LNCAP (cell line): ENCODE measurements around the gene SLC22A31.

Source experiments
- TF ChIP-seq, protein P1 (sequence below): fragments of 450-650 bp; IDR thresholded peaks from 2 replicates; pipeline ENCODE4 v1.5.1; 2017; ENCODE audit warnings: mild to moderate bottlenecking

SLC22A31 gene

GRCh38 chr16:89168381-89169189 is 31.8 kb downstream of the SLC22A31 start:
- TF ChIP-seq, protein P1, sequence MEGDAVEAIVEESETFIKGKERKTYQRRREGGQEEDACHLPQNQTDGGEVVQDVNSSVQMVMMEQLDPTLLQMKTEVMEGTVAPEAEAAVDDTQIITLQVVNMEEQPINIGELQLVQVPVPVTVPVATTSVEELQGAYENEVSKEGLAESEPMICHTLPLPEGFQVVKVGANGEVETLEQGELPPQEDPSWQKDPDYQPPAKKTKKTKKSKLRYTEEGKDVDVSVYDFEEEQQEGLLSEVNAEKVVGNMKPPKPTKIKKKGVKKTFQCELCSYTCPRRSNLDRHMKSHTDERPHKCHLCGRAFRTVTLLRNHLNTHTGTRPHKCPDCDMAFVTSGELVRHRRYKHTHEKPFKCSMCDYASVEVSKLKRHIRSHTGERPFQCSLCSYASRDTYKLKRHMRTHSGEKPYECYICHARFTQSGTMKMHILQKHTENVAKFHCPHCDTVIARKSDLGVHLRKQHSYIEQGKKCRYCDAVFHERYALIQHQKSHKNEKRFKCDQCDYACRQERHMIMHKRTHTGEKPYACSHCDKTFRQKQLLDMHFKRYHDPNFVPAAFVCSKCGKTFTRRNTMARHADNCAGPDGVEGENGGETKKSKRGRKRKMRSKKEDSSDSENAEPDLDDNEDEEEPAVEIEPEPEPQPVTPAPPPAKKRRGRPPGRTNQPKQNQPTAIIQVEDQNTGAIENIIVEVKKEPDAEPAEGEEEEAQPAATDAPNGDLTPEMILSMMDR = no peak

DNA sequence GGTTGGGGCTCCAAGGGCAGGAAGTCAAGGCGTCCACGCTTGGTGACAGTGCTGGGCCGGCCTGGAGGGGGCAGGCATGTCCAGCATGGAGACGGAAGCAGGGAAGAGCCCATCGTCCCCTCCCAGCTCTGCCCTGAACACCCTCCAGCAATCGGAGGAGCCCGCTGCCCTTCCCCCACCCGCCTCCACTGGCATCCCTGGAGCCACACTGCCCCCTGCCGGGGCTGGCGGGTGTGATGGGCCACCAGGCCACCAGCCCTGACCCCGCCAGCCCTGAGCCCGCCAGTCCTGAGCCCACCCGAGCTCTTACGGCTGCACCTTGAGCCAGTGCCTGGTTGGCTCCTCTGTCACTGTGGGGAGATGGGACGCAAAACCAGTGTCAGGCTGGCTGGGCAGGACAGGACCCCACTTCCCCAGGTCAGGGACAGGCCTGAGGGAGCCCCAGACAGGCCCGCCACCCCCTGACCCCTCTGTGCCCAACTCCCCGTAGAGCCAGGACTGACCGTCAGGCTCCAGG is 32.9 kb downstream of the SLC22A31 start:
- TF ChIP-seq, protein P1 = peak; percentile 94

DNA sequence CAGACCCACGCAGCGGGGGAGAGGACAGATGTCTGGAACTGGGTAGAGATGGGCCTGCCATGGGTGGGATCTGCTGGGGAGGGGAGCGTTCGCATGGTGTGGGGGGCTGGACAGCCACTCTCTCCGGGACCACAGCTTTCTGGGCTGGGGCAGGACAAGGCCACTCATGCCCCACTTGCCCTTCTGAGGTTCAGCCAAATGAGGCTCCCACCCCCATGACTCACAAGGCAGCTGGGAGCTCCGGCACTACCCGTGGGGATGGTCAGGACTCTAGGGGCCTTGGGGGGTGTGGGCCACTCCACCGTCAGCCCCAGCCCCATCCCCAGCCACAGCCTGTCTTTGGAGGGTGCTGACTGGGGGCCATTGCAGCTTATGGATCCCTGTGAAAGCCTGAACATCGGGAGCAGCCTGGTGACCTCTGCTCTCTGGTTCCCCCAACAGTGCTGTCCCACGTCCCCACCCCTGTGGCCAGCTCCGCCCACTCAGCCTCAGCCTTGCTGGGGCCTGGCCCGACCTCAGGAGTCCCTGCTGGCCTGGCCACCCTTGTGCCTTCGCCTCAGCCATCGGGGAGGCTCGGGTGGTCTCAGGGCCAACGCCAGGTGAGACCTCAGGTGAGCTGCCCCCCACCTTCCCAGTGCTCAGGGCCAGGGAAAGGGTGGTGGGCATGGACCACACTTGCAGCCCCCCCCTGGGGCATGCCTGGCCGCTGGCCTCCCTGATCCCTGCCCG is 33.5 kb downstream of the SLC22A31 start:
- TF ChIP-seq, protein P1 = no peak

- TF ChIP-seq, protein P1 = no peak
Measured at GRCh38 chr16:89164847-89165680, 35.3 kb downstream of the SLC22A31 start.

DNA sequence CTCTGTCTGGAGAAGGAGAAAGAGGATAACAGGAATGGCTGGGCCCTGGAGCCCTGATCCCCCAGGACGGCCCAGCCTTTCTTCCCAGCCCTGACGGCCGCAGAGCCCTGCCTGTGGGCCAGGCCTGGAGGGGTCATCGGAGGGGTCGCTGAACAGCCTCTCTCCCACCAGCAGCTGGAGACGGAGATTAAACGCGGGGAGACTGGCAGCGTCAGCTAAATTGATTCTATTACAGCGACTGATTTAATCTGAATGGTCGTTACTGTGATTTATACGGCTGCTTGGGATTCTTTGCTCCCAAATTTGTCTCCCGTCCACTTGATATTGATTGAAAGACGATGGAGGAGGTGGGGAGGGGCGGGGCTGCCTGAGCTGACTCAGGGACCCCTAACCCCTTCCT is 35.9 kb downstream of the SLC22A31 start:
- TF ChIP-seq, protein P1 = no peak

- TF ChIP-seq, protein P1 = no peak
Measured at GRCh38 chr16:89163297-89163696, 37.0 kb downstream of the SLC22A31 start.
